ENCODE data around the gene TRIML1. TPM values are rescaled to one million over a fixed set of nuclear protein-coding genes. Genes with fewer than 3 reads are reported as not detected.

The TRIML1 gene
- total and polyA plus RNA-seq, 2 of the 13 experiments (the other 11 are each of a cell fraction or from before 2014, with no cell fraction given) = not detected

GRCh38 chr4:188138227-188138626 is 1.0 kb upstream of the TRIML1 start (continued):
- TF ChIP-seq, protein P1, sequence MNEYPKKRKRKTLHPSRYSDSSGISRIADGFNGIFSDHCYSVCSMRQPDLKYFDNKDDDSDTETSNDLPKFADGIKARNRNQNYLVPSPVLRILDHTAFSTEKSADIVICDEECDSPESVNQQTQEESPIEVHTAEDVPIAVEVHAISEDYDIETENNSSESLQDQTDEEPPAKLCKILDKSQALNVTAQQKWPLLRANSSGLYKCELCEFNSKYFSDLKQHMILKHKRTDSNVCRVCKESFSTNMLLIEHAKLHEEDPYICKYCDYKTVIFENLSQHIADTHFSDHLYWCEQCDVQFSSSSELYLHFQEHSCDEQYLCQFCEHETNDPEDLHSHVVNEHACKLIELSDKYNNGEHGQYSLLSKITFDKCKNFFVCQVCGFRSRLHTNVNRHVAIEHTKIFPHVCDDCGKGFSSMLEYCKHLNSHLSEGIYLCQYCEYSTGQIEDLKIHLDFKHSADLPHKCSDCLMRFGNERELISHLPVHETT (CRISPR knock-in tag; conservative IDR thresholded peaks at IDR 0.05) = no peak
- TF ChIP-seq CEBPB (IDR thresholded peaks at IDR 0.05; ENCODE audit: borderline replicate concordance, low read depth, low read length) (no peak), ETV5 (CRISPR knock-in tag; IDR thresholded peaks at IDR 0.05; ENCODE audit: borderline replicate concordance) (no peak)

- H3K9ac ChIP-seq (ENCODE audit: insufficient read depth, low read depth, low read length) = no peak overlapping the region
- no peak for TF ChIP-seq CHCHD3 (CRISPR knock-in tag; IDR thresholded peaks at IDR 0.05)
- H3K4me2 ChIP-seq (ENCODE audit: low read depth, low read length) = no peak overlapping the region
- H3K4me1 ChIP-seq (ENCODE audit: insufficient read depth, low read length) = no peaks in the 10 kb centered on the region
- CTCF ChIA-PET (ENCODE audit: low intra/inter-chr PET ratio, low total read pairs) = no interaction called here
- intact Hi-C loops (cut with micrococcal nuclease; ENCODE audit: unreplicated experiment) = no loop called here
- 30% methylated on average over 6 of the region's 19 CpGs for WGBS (ENCODE audit: low lambda C conversion rate)
- H3K9me3 ChIP-seq (ENCODE audit: low read length) = no peaks in the 10 kb centered on the region
- no peaks in the 10 kb centered on the region for H3K36me3 ChIP-seq (replicated peaks in 1 of 2; ENCODE audit: control insufficient read depth in 1 of 2, insufficient read depth in 2 of 2, low read length in 2 of 2)
- FAIRE-seq (no peak), DNase-seq (ENCODE audit: low spot score) (no peak), ATAC-seq (no peak)
- no peak overlapping the region for H3K4me3 ChIP-seq (replicated peaks in 1 of 3; ENCODE audit: insufficient read depth in 1 of 3, low read depth in 2 of 3, low read length in 3 of 3)
- in situ Hi-C loops (cut with HindIII; ENCODE audit: extremely low pct_ligation_motif_present, low pct_unique_long_range_greater_than_20kb) = no loop called here
- no TSS peak for BruUV-seq (replicated peaks)
- no peak overlapping the region for H2AFZ ChIP-seq (ENCODE audit: low read length)
- peaks cover 0 to 10% of the 10 kb centered on the region in 2 experiments; a peak in 3 of 5 replicates for H3K27me3 ChIP-seq (ENCODE audit: control insufficient read depth in 1 of 2, insufficient read depth in 2 of 2, low read length in 2 of 2)
- H4K20me1 ChIP-seq (ENCODE audit: insufficient read depth, low read length) = no peaks in the 10 kb centered on the region
- POLR2A ChIA-PET = no interaction called here
- no peaks in the 10 kb centered on the region for H3K79me2 ChIP-seq (ENCODE audit: insufficient read depth, low read length)
- H3K27ac ChIP-seq (ENCODE audit: extremely low read length, insufficient read depth, low read length) = no peak overlapping the region
Measured at GRCh38 chr4:188139671-188140070, 430 bp downstream of the TRIML1 start.

GRCh38 chr4:188143731-188144130 is 4.5 kb downstream of the TRIML1 start:
- ATAC-seq = peak; percentile 32; the same call in 2 of the 3 replicates

More at GRCh38 chr4:188143731-188144130, 4.5 kb downstream of the TRIML1 start:
- no TSS peak for BruUV-seq (replicated peaks)
- DNase-seq (ENCODE audit: low spot score) (no peak), FAIRE-seq (no peak)
- H3K36me3 ChIP-seq (replicated peaks in 1 of 2; ENCODE audit: control insufficient read depth in 1 of 2, insufficient read depth in 2 of 2, low read length in 2 of 2) = no peaks in the 10 kb centered on the region
- no peaks in the 10 kb centered on the region for H3K79me2 ChIP-seq (ENCODE audit: insufficient read depth, low read length)
- intact Hi-C loops (cut with micrococcal nuclease; ENCODE audit: unreplicated experiment) = no loop called here
- TF ChIP-seq, protein P2, sequence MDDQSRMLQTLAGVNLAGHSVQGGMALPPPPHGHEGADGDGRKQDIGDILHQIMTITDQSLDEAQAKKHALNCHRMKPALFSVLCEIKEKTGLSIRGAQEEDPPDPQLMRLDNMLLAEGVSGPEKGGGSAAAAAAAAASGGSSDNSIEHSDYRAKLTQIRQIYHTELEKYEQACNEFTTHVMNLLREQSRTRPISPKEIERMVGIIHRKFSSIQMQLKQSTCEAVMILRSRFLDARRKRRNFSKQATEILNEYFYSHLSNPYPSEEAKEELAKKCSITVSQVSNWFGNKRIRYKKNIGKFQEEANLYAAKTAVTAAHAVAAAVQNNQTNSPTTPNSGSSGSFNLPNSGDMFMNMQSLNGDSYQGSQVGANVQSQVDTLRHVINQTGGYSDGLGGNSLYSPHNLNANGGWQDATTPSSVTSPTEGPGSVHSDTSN (CRISPR knock-in tag; IDR thresholded peaks at IDR 0.05; ENCODE audit: borderline replicate concordance) = no peak
- TF ChIP-seq KAT2B (IDR thresholded peaks at IDR 0.05; ENCODE audit: borderline replicate concordance, low read depth, low read length) = no peak
- TF ChIP-seq TIGD3 (CRISPR knock-in tag; IDR thresholded peaks at IDR 0.05; ENCODE audit: borderline replicate concordance) = no peak
- TF ChIP-seq REST (IDR thresholded peaks at IDR 0.05; ENCODE audit: borderline replicate concordance in 1 of 2, low read depth in 1 of 2, low read length in 2 of 2) = peak in 1 of 2 experiments; percentile 74; a peak in 3 of 4 replicates
- TF ChIP-seq ZFY (CRISPR knock-in tag; IDR thresholded peaks at IDR 0.05) = no peak
- peaks cover 0 to 13% of the 10 kb centered on the region in 2 experiments; a peak in 1 of 5 replicates for H3K27me3 ChIP-seq (ENCODE audit: control insufficient read depth in 1 of 2, insufficient read depth in 2 of 2, low read length in 2 of 2)
- H4K20me1 ChIP-seq (ENCODE audit: insufficient read depth, low read length) = no peaks in the 10 kb centered on the region
- no peak overlapping the region for H3K9ac ChIP-seq (ENCODE audit: insufficient read depth, low read depth, low read length)
- WGBS (ENCODE audit: low lambda C conversion rate) = 49% methylated on average over 9 of the region's 11 CpGs
- H3K4me1 ChIP-seq (ENCODE audit: insufficient read depth, low read length) = no peaks in the 10 kb centered on the region
- no peak overlapping the region for H3K4me2 ChIP-seq (ENCODE audit: low read depth, low read length)
- H3K9me3 ChIP-seq (ENCODE audit: low read length) = no peaks in the 10 kb centered on the region
- no peak overlapping the region for H3K4me3 ChIP-seq (replicated peaks in 1 of 3; ENCODE audit: insufficient read depth in 1 of 3, low read depth in 2 of 3, low read length in 3 of 3)
- no peak overlapping the region for H2AFZ ChIP-seq (ENCODE audit: low read length)
- in situ Hi-C loops (cut with HindIII; ENCODE audit: extremely low pct_ligation_motif_present, low pct_unique_long_range_greater_than_20kb) = no loop called here
- POLR2A ChIA-PET = no interaction called here
- CTCF ChIA-PET (ENCODE audit: low intra/inter-chr PET ratio, low total read pairs) = no interaction called here
- H3K27ac ChIP-seq (ENCODE audit: extremely low read length, insufficient read depth, low read length) = no peak overlapping the region

Measured in HepG2 (cell line).